SH-SY5Y (cell line): ENCODE results near the gene RNF4.

Source experiments
- GATA2 ChIP-seq: IDR thresholded peaks from 2 replicates; pipeline ENCODE4 v1.6.1; 2011; ENCODE audit warnings: mild to moderate bottlenecking, low read depth, low read length
- GATA3 ChIP-seq: IDR thresholded peaks from 2 replicates; pipeline ENCODE4 v1.6.1; 2011; ENCODE audit warnings: low read depth, mild to moderate bottlenecking, low read length, moderate library complexity

The RNF4 gene

GRCh38 chr4:2512396-2513135 lies 43.7 kb downstream of the RNF4 start:
- no peak for TF ChIP-seq GATA3
- no peak for TF ChIP-seq GATA2

- no peak for TF ChIP-seq GATA2
- no peak for TF ChIP-seq GATA3
Measured at GRCh38 chr4:2515830-2516550, 47.1 kb downstream of the RNF4 start.

- no peak for TF ChIP-seq GATA3
- no peak for TF ChIP-seq GATA2
Measured at GRCh38 chr4:2516635-2517034, 47.7 kb downstream of the RNF4 start.

GRCh38 chr4:2526559-2526958 lies 57.7 kb downstream of the RNF4 start:
- TF ChIP-seq GATA2 (no peak), GATA3 (no peak)

GRCh38 chr4:2534904-2535375 lies 66.0 kb downstream of the RNF4 start:
- TF ChIP-seq GATA3 (no peak), GATA2 (peak; percentile 28; the same call in 1 of the 2 replicates)

- TF ChIP-seq GATA3 (no peak), GATA2 (no peak)
Measured at GRCh38 chr4:2535376-2536192, 66.7 kb downstream of the RNF4 start.

- TF ChIP-seq GATA2, result no peak
- TF ChIP-seq GATA3, result no peak
Measured at GRCh38 chr4:2536193-2537010, 67.5 kb downstream of the RNF4 start, which contains the start of gene FAM193A. FAM193A (plus strand) TSS chr4:2536647; CDS start chr4:2536916, 269 bp downstream.

- no peak for TF ChIP-seq GATA3
- TF ChIP-seq GATA2, result no peak
Measured at GRCh38 chr4:2537011-2537830, 68.3 kb downstream of the RNF4 start.

GRCh38 chr4:2545321-2546013 lies 76.6 kb downstream of the RNF4 start:
- TF ChIP-seq GATA2, result no peak
- no peak for TF ChIP-seq GATA3

GRCh38 chr4:2546286-2546823 lies 77.4 kb downstream of the RNF4 start:
- TF ChIP-seq GATA3 (no peak), GATA2 (no peak)

- TF ChIP-seq GATA2 (no peak), GATA3 (no peak)
Measured at GRCh38 chr4:2551118-2551517, 82.2 kb downstream of the RNF4 start.

- TF ChIP-seq GATA2 (no peak), GATA3 (no peak)
Measured at GRCh38 chr4:2552806-2553205, 83.9 kb downstream of the RNF4 start.
